Measurements from ENCODE around the gene STX1A.
"Not testable (repeated sequence)": the region's sequence is repeated elsewhere in the genome, so short reads cannot be mapped to it uniquely, and the experiment has no call there.

Gene STX1A

DNA sequence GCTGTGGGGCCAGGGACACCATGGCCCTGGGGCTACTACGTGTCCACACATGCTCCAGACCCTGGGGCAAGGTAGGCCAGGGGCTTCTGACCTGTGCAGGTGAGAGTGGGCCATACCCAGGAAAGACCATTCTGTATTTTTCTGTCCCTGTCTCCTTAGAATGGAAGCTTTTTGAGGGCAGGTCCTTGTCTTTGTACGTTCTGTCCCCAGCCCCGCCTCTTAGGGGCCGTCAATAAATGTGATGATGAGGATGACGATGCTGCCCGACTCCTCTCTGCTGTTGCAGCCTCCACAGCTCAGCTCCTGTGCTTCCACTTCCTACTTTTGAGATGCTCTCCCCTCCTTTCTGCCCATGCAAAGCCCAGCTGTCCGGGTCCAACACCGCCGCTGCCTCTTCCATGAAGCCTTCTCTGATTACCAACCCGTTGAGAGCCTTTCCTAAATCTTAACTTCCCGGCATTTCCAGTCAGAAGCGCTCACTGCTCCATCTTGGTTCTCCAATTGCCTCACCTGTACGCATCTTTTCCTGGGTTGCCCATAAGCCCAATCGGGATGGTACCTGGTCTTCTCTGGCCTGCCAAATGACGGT lies 47.5 kb downstream of the STX1A start:
- no peak for TF ChIP-seq POLR2A (IDR thresholded peaks at IDR 0.05; ENCODE audit: low read depth, low read length)
- FAIRE-seq (no peak), DNase-seq (ENCODE audit: insufficient read length, low spot score) (no peak)

- FAIRE-seq (no peak), DNase-seq (ENCODE audit: insufficient read length, low spot score) (no peak)
- no peak for TF ChIP-seq POLR2A (IDR thresholded peaks at IDR 0.05; ENCODE audit: low read depth, low read length)
Measured at GRCh38 chr7:73671322-73671661, 48.2 kb downstream of the STX1A start.

- no peak for FAIRE-seq
- TF ChIP-seq POLR2A (IDR thresholded peaks at IDR 0.05; ENCODE audit: low read depth, low read length), result no peak
- no peak for DNase-seq (ENCODE audit: insufficient read length, low spot score)
Measured at GRCh38 chr7:73669858-73670385, 49.5 kb downstream of the STX1A start.

DNA sequence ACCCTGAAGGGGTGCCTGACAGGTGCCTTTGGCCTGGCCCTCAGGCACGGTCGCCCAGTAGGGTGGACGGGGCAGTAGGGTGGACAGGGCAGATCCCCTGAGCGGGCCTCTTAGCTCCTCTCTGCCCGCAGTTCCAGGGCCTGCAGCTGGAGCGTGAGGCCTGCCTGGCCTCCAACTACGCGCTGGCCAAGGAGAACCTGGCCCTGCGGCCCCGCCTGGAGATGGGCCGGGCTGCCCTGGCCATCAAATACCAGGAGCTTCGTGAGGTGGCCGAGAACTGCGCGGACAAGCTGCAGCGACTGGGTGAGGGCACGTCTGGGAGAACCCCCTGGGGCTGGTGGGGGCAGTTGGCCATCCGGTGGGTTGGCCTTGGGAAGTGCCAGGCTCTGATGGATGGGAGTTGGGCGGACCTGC lies 50.2 kb downstream of the STX1A start:
- FAIRE-seq, result no peak
- no peak for DNase-seq (ENCODE audit: insufficient read length, low spot score)
- TF ChIP-seq POLR2A (IDR thresholded peaks at IDR 0.05; ENCODE audit: low read depth, low read length), result no peak

DNA sequence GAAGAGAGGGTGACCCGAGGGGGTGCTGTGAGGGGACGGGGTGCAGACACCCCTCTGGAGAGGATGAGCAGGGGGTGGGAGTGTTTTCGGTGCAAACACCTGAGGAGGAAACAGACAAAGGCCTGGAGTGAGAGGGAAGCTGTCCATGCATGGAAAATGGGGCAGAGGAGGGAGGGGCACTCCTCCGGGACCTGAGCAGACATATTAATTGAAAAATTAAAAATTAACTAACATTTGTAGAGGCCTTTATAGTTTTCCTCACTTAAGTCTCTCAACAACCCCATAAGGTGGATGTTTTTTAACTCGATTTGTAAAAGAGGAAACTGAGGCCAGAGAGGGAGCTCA lies 50.6 kb downstream of the STX1A start:
- FAIRE-seq, result no peak
- no peak for TF ChIP-seq POLR2A (IDR thresholded peaks at IDR 0.05; ENCODE audit: low read depth, low read length)
- no peak for DNase-seq (ENCODE audit: insufficient read length, low spot score)

GRCh38 chr7:73668103-73668885 lies 51.2 kb downstream of the STX1A start:
- FAIRE-seq, result no peak
- no peak for DNase-seq (ENCODE audit: insufficient read length, low spot score)
- TF ChIP-seq POLR2A (IDR thresholded peaks at IDR 0.05; ENCODE audit: low read depth, low read length), result no peak

DNA sequence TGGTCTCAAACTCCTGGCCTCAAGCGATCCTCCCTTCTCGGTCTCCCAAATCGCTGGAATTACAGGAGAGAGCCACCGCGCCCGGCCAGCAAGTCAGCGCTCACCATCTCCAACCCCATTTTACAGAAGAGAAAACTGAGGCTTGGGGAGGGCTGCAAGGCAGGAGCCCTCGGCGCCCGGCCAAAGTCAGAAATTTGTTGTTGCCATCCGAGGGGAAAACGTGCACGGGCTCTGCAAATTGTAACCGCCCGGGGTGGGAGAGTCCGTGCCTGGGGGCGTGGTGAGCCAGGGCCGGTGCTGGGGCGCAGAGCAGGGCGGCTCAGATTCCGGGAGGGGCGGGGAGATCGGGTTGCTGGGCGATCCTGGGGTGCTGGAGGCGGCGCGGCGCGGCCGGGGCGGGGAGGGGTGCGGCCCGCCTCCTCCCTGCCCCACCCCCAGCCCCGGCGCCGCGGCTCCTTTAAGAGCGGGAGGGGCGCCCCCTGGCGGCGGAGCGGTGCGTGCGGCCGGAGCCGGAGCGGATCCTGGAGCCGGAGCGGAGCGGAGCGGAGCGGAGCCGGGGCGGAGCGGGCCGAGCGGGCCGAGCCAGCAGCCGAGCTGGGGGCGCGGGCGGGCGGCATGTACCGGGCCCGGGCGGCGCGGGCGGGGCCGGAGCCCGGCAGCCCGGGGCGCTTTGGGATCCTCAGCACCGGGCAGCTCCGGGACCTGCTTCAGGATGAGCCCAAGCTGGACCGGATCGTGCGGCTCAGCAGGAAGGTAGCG lies 51.9 kb downstream of the STX1A start, which contains the start of gene VPS37D:
VPS37D (plus strand) TSS at position 488 of the 759 bp plus-strand sequence; CDS start at position 616, 128 bp downstream.
- FAIRE-seq (no peak), DNase-seq (ENCODE audit: insufficient read length, low spot score) (peak; percentile 91)
- TF ChIP-seq POLR2A (IDR thresholded peaks at IDR 0.05; ENCODE audit: low read depth, low read length), result no peak

DNA sequence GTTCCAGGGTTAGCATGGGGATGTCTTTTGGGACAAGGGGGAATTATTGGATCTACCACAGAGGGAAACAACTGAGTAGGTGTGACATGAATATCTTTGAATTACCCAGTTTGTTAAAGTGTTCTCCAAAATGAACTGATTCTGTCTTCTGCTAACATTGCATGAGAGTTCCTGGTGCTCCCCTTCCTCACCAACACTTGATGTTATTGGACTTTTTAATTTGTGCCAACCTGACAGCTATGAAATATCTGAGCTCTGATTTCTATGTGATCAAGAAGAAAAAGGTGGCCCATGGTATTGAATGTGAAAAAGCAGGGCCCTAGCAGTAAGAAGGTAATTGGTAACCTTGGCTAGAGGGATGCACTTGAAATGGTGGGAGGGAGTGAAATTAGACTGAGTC lies 56.4 kb downstream of the STX1A start:
- DNase-seq (ENCODE audit: insufficient read length, low spot score), result no peak
- no peak for TF ChIP-seq POLR2A (IDR thresholded peaks at IDR 0.05; ENCODE audit: low read depth, low read length)
- FAIRE-seq, result no peak

GRCh38 chr7:73660594-73660993 lies 58.9 kb downstream of the STX1A start:
- DNase-seq (ENCODE audit: insufficient read length, low spot score); FAIRE-seq: not testable (repeated sequence)

DNA sequence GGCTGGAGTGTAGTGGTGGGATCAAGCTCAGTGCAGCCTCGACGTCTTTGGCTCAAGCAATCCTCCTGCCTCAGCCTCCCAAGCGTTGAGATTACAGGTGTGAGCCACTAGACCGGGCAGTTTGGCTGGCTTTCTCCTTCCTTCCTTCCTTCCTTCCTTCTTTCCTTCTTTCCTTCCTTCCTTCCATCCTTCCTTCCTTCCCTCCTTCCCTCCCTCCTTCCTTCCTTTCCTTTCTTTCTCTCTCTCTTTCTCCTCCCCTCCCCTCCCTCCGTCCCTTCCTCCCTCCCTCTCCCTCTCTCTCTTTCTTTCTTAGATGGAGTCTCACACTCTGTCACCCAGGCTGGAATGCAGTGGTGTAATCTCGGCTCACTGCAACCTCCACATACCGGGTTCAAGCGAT lies 59.5 kb downstream of the STX1A start:
- DNase-seq (ENCODE audit: insufficient read length, low spot score) (no peak), FAIRE-seq (no peak)
- TF ChIP-seq POLR2A (IDR thresholded peaks at IDR 0.05; ENCODE audit: low read depth, low read length), result no peak

- DNase-seq (ENCODE audit: insufficient read length, low spot score); FAIRE-seq: not testable (repeated sequence)
Measured at GRCh38 chr7:73655309-73655708, 64.2 kb downstream of the STX1A start.

GRCh38 chr7:73652541-73652949 lies 66.9 kb downstream of the STX1A start:
- no peak for FAIRE-seq
- no peak for DNase-seq (ENCODE audit: insufficient read length, low spot score)
- no peak for TF ChIP-seq POLR2A (IDR thresholded peaks at IDR 0.05; ENCODE audit: low read depth, low read length)

DNA sequence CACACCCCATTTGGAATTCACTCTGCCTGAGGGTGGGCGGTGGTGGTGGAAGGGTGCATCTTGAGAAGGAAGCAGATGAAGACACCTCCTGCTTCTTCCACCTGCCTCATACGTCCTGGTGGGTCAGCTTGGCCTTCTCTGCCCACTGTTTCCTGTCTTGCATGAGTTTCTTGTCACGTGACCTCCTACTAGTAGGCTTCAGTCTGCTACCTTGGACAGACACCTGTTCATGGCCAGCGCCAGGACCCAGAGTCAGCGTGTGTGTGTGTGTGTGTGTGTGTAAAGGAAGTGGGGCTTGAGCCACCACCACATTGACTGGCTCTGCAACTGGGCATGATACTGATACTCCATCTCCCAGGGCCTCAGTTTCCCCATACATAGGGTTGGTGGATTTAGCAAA lies 68.9 kb downstream of the STX1A start:
- no peak for TF ChIP-seq POLR2A (IDR thresholded peaks at IDR 0.05; ENCODE audit: low read depth, low read length)
- DNase-seq (ENCODE audit: insufficient read length, low spot score), result no peak
- no peak for FAIRE-seq

DNA sequence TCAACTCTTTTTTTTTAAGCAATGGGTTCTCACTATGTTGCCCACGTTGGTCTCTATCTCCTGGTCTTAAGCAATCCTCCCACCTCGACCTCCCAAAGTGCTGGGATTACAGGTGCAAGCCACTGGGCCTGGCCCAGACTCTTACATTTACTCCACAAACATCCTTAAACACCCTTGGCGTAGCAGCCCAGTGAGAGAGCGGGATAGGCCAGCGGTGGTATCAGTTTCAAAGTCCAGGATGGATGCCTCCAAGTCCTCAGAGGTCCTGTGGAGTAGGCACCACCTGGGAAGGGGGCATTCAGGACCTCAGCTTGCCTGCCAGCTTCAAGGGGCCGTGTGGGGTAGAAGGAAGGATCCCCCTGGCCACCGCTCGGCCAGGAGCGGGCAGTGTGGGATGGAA lies 69.9 kb downstream of the STX1A start:
- no peak for TF ChIP-seq POLR2A (IDR thresholded peaks at IDR 0.05; ENCODE audit: low read depth, low read length)
- FAIRE-seq (no peak), DNase-seq (ENCODE audit: insufficient read length, low spot score) (no peak)
